Gastroesophageal sphincter (tissue), 3 donors: ENCODE measurements around the gene ABTB2.

ENCODE experiments used
- EP300 ChIP-seq: sonication (generic); formaldehyde crosslinking; IDR thresholded peaks from one replicate; pipeline ENCODE4 v1.6.1; 2017; ENCODE audit warnings: antibody characterized with exemption, mild to moderate bottlenecking
- POLR2A ChIP-seq, 2 donors: fragments of 450-650 bp; IDR thresholded peaks; one replicate each; pipeline ENCODE4 v1.6.1; 2017; ENCODE audit warnings: antibody characterized with exemption in 2 of 2, mild to moderate bottlenecking in 2 of 2, moderate library complexity in 1 of 2
- POLR2AphosphoS5 ChIP-seq: sonication (generic); formaldehyde crosslinking; IDR thresholded peaks from one replicate; pipeline ENCODE4 v1.6.1; 2017; ENCODE audit warnings: antibody characterized with exemption
- TF ChIP-seq, protein P1 (sequence below), 4 experiments: fragments of 200-600 bp in 2 of 4; fragments of 450-650 bp in 2 of 4; sonication (generic) in 1 of 4; IDR thresholded peaks; one replicate each; pipeline ENCODE4 v1.5.1; 2017 to 2019; ENCODE audit warnings: antibody characterized with exemption in 4 of 4, mild to moderate bottlenecking in 2 of 4, moderate library complexity in 2 of 4

GRCh38 chr11:34278693-34279297 lies 79.0 kb downstream of the ABTB2 start:
- TF ChIP-seq, protein P1, sequence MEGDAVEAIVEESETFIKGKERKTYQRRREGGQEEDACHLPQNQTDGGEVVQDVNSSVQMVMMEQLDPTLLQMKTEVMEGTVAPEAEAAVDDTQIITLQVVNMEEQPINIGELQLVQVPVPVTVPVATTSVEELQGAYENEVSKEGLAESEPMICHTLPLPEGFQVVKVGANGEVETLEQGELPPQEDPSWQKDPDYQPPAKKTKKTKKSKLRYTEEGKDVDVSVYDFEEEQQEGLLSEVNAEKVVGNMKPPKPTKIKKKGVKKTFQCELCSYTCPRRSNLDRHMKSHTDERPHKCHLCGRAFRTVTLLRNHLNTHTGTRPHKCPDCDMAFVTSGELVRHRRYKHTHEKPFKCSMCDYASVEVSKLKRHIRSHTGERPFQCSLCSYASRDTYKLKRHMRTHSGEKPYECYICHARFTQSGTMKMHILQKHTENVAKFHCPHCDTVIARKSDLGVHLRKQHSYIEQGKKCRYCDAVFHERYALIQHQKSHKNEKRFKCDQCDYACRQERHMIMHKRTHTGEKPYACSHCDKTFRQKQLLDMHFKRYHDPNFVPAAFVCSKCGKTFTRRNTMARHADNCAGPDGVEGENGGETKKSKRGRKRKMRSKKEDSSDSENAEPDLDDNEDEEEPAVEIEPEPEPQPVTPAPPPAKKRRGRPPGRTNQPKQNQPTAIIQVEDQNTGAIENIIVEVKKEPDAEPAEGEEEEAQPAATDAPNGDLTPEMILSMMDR (IDR thresholded peaks at IDR 0.05) = no peak
- no peak for TF ChIP-seq POLR2AphosphoS5
- TF ChIP-seq POLR2A (IDR thresholded peaks at IDR 0.05) = no peak
- no peak for TF ChIP-seq EP300
